Measurements from ENCODE around the gene GGCX.
"Not testable (repeated sequence)": the region's sequence is repeated elsewhere in the genome, so short reads cannot be mapped to it uniquely, and the experiment has no call there.

The GGCX gene

GRCh38 chr2:85594715-85595300 is 33.5 kb upstream of the GGCX start:
- no peak for DNase-seq (ENCODE audit: low read depth in 3 of 3, low spot score in 1 of 3)

GRCh38 chr2:85593023-85593422 is 31.7 kb upstream of the GGCX start:
- no peak for DNase-seq (ENCODE audit: low read depth in 3 of 3, low spot score in 1 of 3)

GRCh38 chr2:85592299-85592698 is 31.0 kb upstream of the GGCX start:
- DNase-seq (ENCODE audit: low read depth in 3 of 3, low spot score in 1 of 3) = not testable (repeated sequence)

GRCh38 chr2:85591563-85591962 is 30.3 kb upstream of the GGCX start:
- no peak for DNase-seq (ENCODE audit: low read depth in 3 of 3, low spot score in 1 of 3)

- no peak for DNase-seq (ENCODE audit: low read depth in 3 of 3, low spot score in 1 of 3)
Observed at GRCh38 chr2:85590950-85591349, 29.7 kb upstream of the GGCX start.

- DNase-seq (ENCODE audit: low read depth in 3 of 3, low spot score in 1 of 3) = no peak
Observed at GRCh38 chr2:85589982-85590791, 28.9 kb upstream of the GGCX start.

DNA sequence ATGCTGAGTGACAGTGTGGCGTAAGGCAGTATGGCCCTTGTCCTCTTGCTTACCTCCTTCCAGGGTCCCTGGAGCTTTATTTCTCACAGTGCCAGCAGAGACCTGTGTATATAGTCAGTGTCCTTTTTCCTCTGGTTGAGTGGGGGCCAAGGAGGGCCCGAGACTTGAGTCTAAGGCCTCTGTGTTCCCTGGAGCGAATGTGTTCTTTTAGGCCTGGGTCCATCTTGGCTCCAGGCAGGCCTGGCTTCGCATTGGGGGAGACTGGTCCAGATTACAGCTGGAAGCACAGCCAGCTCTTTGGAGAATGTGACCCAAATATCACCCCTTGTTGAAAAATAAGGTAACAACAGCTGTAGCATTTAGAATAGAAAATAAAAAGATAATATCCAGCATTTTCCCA is 27.9 kb upstream of the GGCX start:
- no peak for DNase-seq (ENCODE audit: low read depth in 3 of 3, low spot score in 1 of 3)

- DNase-seq (ENCODE audit: low read depth in 3 of 3, low spot score in 1 of 3) = no peak
Observed at GRCh38 chr2:85588645-85589044, 27.4 kb upstream of the GGCX start.

- no peak for DNase-seq (ENCODE audit: low read depth in 3 of 3, low spot score in 1 of 3)
Observed at GRCh38 chr2:85588236-85588635, 26.9 kb upstream of the GGCX start.

GRCh38 chr2:85585781-85586105 is 24.4 kb upstream of the GGCX start:
- no peak for DNase-seq (ENCODE audit: low read depth in 3 of 3, low spot score in 1 of 3)

DNA sequence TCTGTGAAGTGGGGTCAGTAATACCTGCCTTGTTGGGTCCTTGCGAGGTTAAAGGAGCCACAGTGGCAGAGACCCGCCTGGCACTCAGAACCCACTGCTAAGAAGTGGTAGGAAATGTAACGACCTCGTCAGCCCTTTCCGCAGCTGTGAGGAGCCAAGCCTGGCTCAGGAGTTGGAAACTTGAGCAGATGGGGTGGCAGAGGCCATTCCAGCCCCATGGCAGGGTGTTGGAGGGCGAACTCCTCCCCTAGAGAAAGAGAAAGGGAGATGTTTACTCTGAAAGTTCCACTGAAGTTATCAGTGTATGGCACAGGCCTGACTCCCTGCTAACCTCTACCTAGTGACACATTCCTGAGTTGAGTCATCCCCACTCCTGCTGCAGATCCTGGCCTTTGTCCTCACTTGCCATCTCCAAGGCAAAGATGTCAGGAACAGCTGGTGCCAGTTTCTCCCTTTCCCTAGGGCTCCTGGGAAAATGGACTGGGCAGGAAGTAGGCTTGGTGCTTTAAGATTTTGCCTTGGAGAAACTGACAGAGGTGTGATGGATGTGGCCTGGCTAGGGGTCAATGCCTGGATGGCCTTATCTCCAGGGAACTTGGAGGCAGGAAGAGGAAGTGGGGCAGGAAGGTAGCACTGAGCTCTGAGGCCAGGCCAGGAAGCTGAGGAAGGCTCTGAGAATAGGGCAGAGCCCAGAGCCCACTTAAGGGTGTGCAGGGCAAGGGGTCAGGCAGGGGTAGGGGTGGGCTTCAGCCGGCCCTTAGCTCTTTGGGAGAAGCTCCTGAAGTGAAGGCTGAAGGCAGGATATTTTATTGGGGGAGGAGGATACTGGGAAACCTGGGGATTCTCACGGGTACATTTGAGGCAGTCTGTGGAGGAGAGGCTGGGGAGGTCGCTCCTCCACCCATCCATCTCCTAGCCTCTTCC is 23.8 kb upstream of the GGCX start:
- DNase-seq (ENCODE audit: low read depth in 3 of 3, low spot score in 1 of 3) = no peak

- DNase-seq (ENCODE audit: low read depth in 3 of 3, low spot score in 1 of 3) = no peak
Observed at GRCh38 chr2:85584354-85584856, 23.1 kb upstream of the GGCX start, which contains the start of gene VAMP5. Gene VAMP5 (plus strand): TSS chr2:85584431. CDS start chr2:85584491, 60 bp downstream.

DNA sequence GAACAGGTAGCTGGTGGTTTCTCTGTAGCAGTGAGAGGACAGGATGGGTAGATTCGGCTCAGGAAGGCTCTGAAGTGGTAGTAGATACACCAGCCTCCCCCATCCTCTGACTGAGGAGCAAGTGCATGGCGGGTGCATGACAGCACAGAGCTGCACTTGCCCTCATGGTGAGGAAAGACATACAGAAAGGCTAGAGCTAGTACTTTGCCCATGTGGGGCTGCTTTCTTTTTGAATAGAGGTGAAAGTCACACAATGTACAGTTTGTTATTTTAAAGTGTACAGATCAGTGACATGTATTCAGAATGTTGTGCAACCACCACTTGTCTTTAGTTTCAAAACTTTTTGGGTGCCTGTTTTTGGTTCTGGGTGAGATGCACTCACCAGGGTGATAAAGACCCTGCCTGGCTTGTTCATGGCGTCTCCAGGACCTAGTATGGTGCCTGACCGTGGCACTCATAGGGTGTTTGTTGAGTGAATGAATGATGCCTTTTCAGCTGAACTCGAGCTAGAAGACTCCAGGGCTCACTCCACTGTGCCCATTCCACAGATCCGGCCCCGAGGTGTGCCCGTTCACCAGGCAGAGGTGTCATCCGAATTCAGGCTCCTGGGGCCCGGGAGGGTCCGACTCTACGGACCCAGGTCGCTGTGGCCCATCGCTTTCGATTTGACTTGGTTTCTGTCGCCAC is 22.5 kb upstream of the GGCX start:
- DNase-seq (ENCODE audit: low read depth in 3 of 3, low spot score in 1 of 3) = no peak

DNA sequence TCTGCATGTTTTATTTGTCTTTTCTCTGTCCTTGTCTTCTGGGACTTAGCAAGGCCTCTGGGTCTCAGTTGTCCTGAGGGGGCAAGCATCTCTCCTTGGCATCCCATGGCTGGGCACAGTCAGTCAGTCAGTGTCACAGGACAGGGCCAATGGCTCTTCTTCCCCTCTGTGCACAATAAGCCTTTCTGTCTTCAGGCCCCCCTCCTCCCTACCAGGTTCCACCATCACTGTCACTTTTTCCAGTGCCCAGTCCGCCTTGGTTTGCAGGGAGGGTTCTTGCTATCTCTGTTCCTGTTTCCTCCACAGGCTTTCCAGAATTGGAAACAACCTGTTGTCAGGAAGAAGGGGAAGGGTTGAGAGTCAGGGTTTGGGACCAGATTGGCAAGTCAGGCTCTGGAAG is 21.2 kb upstream of the GGCX start:
- no peak for DNase-seq (ENCODE audit: low read depth in 3 of 3, low spot score in 1 of 3)

DNA sequence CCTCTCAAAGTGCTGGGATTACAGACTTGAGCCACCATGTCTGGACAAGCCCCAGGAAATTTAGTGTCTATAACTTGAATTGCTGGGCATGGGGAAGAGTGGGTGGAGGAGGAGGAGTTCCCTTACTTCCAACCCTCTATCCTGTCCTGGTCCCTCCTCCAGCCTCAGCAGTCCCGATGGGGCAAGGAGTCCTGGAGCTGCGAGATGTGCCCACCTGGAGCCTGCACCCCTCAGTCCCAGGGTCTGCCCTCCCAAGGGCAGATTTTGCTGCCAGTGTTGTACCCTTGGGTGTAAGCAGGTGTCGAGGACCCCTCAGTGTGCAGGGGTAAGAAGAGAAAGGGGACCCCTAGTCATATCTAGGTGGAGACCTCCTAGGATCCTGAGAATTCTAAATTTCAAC is 18.9 kb upstream of the GGCX start:
- DNase-seq (ENCODE audit: low read depth in 3 of 3, low spot score in 1 of 3) = no peak

GRCh38 chr2:85579266-85579935 is 18.1 kb upstream of the GGCX start:
- no peak for DNase-seq (ENCODE audit: low read depth in 3 of 3, low spot score in 1 of 3)

DNA sequence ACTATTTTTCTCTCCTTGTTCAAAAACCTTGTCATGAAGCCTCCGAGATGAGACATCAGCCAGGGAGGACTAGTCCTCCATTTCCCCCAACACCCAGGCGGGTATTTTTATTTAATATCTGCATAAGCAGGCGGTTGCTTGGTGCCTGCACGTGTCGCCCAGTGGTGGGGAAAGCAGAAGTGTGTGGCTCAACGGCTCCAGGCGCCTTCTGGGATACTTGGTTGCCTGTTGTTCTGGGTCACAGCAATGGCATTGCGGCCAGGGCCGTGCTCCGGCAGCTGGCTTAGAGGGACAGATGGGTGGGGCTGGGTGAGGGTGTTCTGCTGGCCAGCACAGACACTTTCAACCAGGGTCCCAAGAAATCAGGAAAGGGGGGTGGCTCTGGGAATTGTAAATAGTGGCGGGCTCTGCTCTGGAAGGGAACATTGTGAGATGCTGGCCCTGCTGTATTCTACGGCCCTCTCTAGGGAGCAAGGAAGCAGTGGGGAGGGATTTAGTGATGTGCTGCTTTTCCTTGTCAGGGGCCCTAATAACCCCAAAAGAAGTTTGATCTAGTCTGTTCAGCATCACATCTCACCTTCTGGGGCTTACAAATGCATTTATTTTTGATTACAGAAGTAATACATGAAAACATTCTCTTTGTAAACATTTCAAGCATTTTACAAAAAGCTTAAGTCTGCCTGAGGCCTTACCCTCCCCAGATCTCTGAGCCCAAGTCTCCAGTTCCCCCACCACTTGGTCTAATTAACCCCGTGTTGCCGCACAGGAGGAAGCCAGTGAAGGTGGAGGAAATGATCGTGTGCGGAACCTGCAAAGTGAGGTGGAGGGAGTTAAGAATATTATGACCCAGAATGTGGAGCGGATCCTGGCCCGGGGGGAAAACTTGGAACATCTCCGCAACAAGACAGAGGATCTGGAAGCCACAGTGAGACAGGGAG is 17.2 kb upstream of the GGCX start:
- DNase-seq (ENCODE audit: low read depth in 3 of 3, low spot score in 1 of 3) = no peak

DNA sequence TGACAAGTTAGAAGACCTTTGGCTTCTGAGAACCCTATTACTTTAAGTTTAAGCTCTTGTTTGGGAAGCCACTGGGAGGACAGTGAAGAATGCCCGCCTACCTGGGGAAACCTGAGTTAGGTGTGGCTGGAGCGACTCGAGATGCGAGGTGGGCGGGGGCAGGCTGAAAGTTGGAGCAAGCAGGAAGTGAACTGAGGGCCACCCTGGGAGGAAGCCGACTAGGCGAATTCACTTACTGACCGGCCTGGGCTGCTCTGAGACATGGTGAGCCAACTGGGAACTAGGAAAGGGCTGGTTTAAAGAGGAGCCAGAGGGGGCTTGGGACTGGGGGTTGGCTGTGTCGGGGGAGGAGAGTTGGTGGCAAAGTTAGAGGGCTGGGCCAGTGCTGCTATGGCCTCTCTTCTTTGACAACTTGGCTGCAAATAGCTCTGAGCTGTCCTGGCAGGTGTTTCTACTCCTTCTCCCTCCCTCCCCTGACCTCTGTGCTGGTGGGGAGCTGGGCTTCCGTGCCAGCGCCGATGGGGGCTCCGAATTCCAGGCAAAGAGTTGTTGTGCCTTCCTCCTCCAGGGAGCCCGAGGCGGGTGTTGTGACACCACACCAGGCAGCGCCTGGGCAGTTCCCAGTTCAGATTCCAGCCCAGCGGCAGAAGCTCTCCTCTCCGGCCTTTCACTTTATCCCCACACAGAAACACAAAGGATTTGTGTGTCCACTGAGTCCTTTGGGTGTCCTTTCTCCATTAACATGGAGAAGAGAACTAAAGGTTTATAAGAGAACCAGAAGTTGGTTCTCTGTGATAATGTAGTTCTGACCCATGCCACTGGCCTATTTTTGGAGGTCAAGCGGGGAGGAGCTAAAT is 16.3 kb upstream of the GGCX start, which contains the start of gene VAMP8:
Gene VAMP8, plus strand, starts transcription at position 201 of the 857 bp plus-strand sequence. Its CDS starts 61 bp downstream, at position 262.
- DNase-seq (ENCODE audit: low read depth in 3 of 3, low spot score in 1 of 3) = no peak

GRCh38 chr2:85577063-85577385 is 15.7 kb upstream of the GGCX start:
- no peak for DNase-seq (ENCODE audit: low read depth in 3 of 3, low spot score in 1 of 3)
